ENCODE measurements around the gene DOCK8. TPM values are rescaled to one million over a fixed set of nuclear protein-coding genes. Genes with fewer than 3 reads are reported as not detected.

DOCK8 gene
- total RNA-seq, 2 donors from 2014 or later: 18.7 to 19.3 TPM

- Histone ChIP-seq H3K9me3 (no peaks in the 10 kb centered on the region), H3K4me3 (no peak overlapping the region), H3K4me1 (ENCODE audit: control insufficient read depth in 1 of 2, low read depth in 2 of 2) (peaks cover 4 to 10% of the 10 kb centered on the region in 2 donors), H3K27me3 (replicated peaks; ENCODE audit: insufficient read depth) (no peaks in the 10 kb centered on the region), H3K27ac (no peak overlapping the region), H3K36me3 (no peaks in the 10 kb centered on the region)
- TF ChIP-seq CTCF (IDR thresholded peaks at IDR 0.05): no peak
- ATAC-seq (ENCODE audit: insufficient number of reproducible peaks, low FRiP score, low read depth): no peak
- no peak for DNase-seq (ENCODE audit: low spot score)
Observed at GRCh38 chr9:268616-269015, 54.0 kb downstream of the DOCK8 start.

- TF ChIP-seq CTCF (IDR thresholded peaks at IDR 0.05): no peak
Observed at GRCh38 chr9:269081-269711, 54.5 kb downstream of the DOCK8 start.

GRCh38 chr9:270657-271237 lies 56.1 kb downstream of the DOCK8 start:
- H3K4me3 ChIP-seq: no peak overlapping the region
- H3K4me1 ChIP-seq (ENCODE audit: control insufficient read depth in 1 of 2, low read depth in 2 of 2): peaks cover 4 to 10% of the 10 kb centered on the region in 2 donors
- DNase-seq (ENCODE audit: low spot score) (no peak), ATAC-seq (ENCODE audit: insufficient number of reproducible peaks, low FRiP score, low read depth) (no peak)
- no peak for TF ChIP-seq CTCF (IDR thresholded peaks at IDR 0.05)
- H3K27ac ChIP-seq: no peak overlapping the region
- no peaks in the 10 kb centered on the region for H3K27me3 ChIP-seq (replicated peaks; ENCODE audit: insufficient read depth)
- no peaks in the 10 kb centered on the region for H3K9me3 ChIP-seq
- no peaks in the 10 kb centered on the region for H3K36me3 ChIP-seq

More at GRCh38 chr9:269081-269711, 54.5 kb downstream of the DOCK8 start:
- H3K9me3 ChIP-seq: no peaks in the 10 kb centered on the region
- H3K4me3 ChIP-seq: no peak overlapping the region
- DNase-seq (ENCODE audit: low spot score) (no peak), ATAC-seq (ENCODE audit: insufficient number of reproducible peaks, low FRiP score, low read depth) (no peak)
- no peak overlapping the region for H3K27ac ChIP-seq
- no peaks in the 10 kb centered on the region for H3K27me3 ChIP-seq (replicated peaks; ENCODE audit: insufficient read depth)
- no peaks in the 10 kb centered on the region for H3K36me3 ChIP-seq
- peaks cover 4 to 10% of the 10 kb centered on the region in 2 donors for H3K4me1 ChIP-seq (ENCODE audit: control insufficient read depth in 1 of 2, low read depth in 2 of 2)

- H3K27ac ChIP-seq: no peak overlapping the region
- TF ChIP-seq CTCF (IDR thresholded peaks at IDR 0.05): no peak
- DNase-seq (ENCODE audit: low spot score): no peak
Observed at GRCh38 chr9:272251-273213, 57.9 kb downstream of the DOCK8 start.

GRCh38 chr9:274406-274805 lies 59.7 kb downstream of the DOCK8 start:
- DNase-seq (ENCODE audit: low spot score) (no peak), ATAC-seq (ENCODE audit: insufficient number of reproducible peaks, low FRiP score, low read depth) (no peak)
- no peak overlapping the region for H3K27ac ChIP-seq
- no peaks in the 10 kb centered on the region for H3K27me3 ChIP-seq (replicated peaks; ENCODE audit: insufficient read depth)
- peaks cover 4 to 10% of the 10 kb centered on the region in 2 donors for H3K4me1 ChIP-seq (ENCODE audit: control insufficient read depth in 1 of 2, low read depth in 2 of 2)
- H3K9me3 ChIP-seq: no peaks in the 10 kb centered on the region
- H3K4me3 ChIP-seq: peak overlapping the region; percentile 3
- no peaks in the 10 kb centered on the region for H3K36me3 ChIP-seq
- TF ChIP-seq CTCF (IDR thresholded peaks at IDR 0.05): no peak

More at GRCh38 chr9:272251-273213, 57.9 kb downstream of the DOCK8 start:
- Histone ChIP-seq H3K4me1 (ENCODE audit: control insufficient read depth in 1 of 2, low read depth in 2 of 2) (peaks cover 4 to 10% of the 10 kb centered on the region in 2 donors), H3K36me3 (no peaks in the 10 kb centered on the region), H3K4me3 (peak overlapping the region; percentile 41), H3K27me3 (replicated peaks; ENCODE audit: insufficient read depth) (no peaks in the 10 kb centered on the region), H3K9me3 (no peaks in the 10 kb centered on the region)
- no peak for ATAC-seq (ENCODE audit: insufficient number of reproducible peaks, low FRiP score, low read depth)
